Endothelial cell of umbilical vein (primary cell): ENCODE results near the gene ADAMTS17. TPM values are rescaled to one million over a fixed set of nuclear protein-coding genes. Genes with fewer than 3 reads are reported as not detected.

Experiments used
- BruUV-seq: library from RNA; stranded (reverse); fragments of 400-500 nt; replicated peaks from 2 replicates; lab custom pipeline; 2021; lab: Mats Ljungman, UMichigan
- CTCF ChIA-PET: fragments of 300-600, 350-600 bp; sonication (Branson Sonifier 250); formaldehyde crosslinking; loops from one replicate; lab custom pipeline; 2021; ENCODE audit warnings: antibody characterized with exemption, inconsistent platforms; lab: Charles Lee
- POLR2A ChIA-PET: fragments of 300-600, 350-600 bp; sonication (Branson Sonifier 250); formaldehyde crosslinking; loops from one replicate; lab custom pipeline; 2021; ENCODE audit warnings: antibody characterized with exemption, inconsistent platforms; lab: Charles Lee
- DNase-seq: peaks from one replicate; pipeline ENCODE4 v3.0.0-alpha.2; 2011; ENCODE audit warnings: low read depth, low spot score
- FAIRE-seq: peaks from 2 replicates; lab custom pipeline; 2011; peaks lifted over from hg19 to GRCh38; lab: Jason Lieb, UNC
- H2AFZ ChIP-seq: 2 replicates; pipeline ENCODE4 v1.6.0; 2012; ENCODE audit warnings: low read depth, low read length, control low read depth, inconsistent platforms
- H3K27ac ChIP-seq: 2 replicates; pipeline ENCODE4 v1.5.1; 2011; ENCODE audit warnings: low read depth, mild to moderate bottlenecking, control low read depth, low read length, moderate library complexity; ENCODE audit not compliant: insufficient read depth
- H3K27me3 ChIP-seq, 2 experiments: 2 replicates each; pipeline versions ENCODE4 v1.6.0 to v1.6.1; 2011; ENCODE audit warnings: low read length in 2 of 2, mixed read lengths in 1 of 2; ENCODE audit not compliant: control insufficient read depth in 2 of 2, insufficient read depth in 2 of 2
- H3K36me3 ChIP-seq, 2 experiments: 2 replicates in 1 of 2; 3 replicates in 1 of 2; pipeline ENCODE4 v1.5.1; 2011; ENCODE audit warnings: low read length in 2 of 2, mild to moderate bottlenecking in 1 of 2, moderate library complexity in 1 of 2; ENCODE audit not compliant: control insufficient read depth in 2 of 2, insufficient read depth in 2 of 2; ENCODE audit errors: extremely low read depth in 1 of 2
- H3K4me1 ChIP-seq: 3 replicates; pipeline ENCODE4 v1.5.1; 2011; ENCODE audit warnings: mild to moderate bottlenecking, low read length; ENCODE audit not compliant: control insufficient read depth, insufficient read depth; ENCODE audit errors: extremely low read depth
- H3K4me2 ChIP-seq: 2 replicates; pipeline ENCODE4 v1.6.1; 2011; ENCODE audit warnings: low read length, control low read depth, mixed read lengths; ENCODE audit not compliant: insufficient read depth
- H3K4me3 ChIP-seq, 3 experiments: fragments of 200-600 bp in 1 of 3; sonication (generic), shearing (Covaris generic) in 1 of 3; replicated peaks in 1 of 3; 2 replicates each; pipeline ENCODE4 v1.5.1; 2011 to 2016; ENCODE audit warnings: control low read depth in 3 of 3, low read length in 3 of 3, mild to moderate bottlenecking in 2 of 3, inconsistent platforms in 1 of 3, low read depth in 1 of 3, moderate library complexity in 1 of 3; ENCODE audit not compliant: insufficient read depth in 1 of 3
- H3K79me2 ChIP-seq: 2 replicates; pipeline ENCODE4 v1.6.0; 2012; ENCODE audit warnings: low read length, inconsistent platforms; ENCODE audit not compliant: control insufficient read depth, insufficient read depth
- H3K9ac ChIP-seq: replicated peaks from 2 replicates; pipeline ENCODE3; 2011; ENCODE audit warnings: low read length, control low read depth; ENCODE audit not compliant: insufficient read depth; ENCODE audit errors: extremely low read depth
- H3K9me1 ChIP-seq: replicated peaks from 3 replicates; pipeline ENCODE4 v1.6.0; 2011; ENCODE audit warnings: mild to moderate bottlenecking, low read length; ENCODE audit not compliant: control insufficient read depth, insufficient read depth; ENCODE audit errors: extremely low read depth
- H3K9me3 ChIP-seq: replicated peaks from 2 replicates; pipeline ENCODE4 v1.5.1; 2012; ENCODE audit warnings: low read length, inconsistent platforms; ENCODE audit not compliant: control insufficient read depth, insufficient read depth
- H4K20me1 ChIP-seq: replicated peaks from 2 replicates; pipeline ENCODE3; 2011; ENCODE audit warnings: mild to moderate bottlenecking, low read length; ENCODE audit not compliant: control insufficient read depth, insufficient read depth; ENCODE audit errors: extremely low read depth
- EZH2 ChIP-seq: IDR thresholded peaks from 2 replicates; pipeline ENCODE4 v1.6.1; 2012; ENCODE audit warnings: borderline replicate concordance, low read depth, mild to moderate bottlenecking, moderate library complexity, low read length, inconsistent platforms; ENCODE audit not compliant: severe bottlenecking
- FOS ChIP-seq: IDR thresholded peaks from 2 replicates; pipeline ENCODE4 v1.6.1; 2011; ENCODE audit warnings: mild to moderate bottlenecking, low read length, moderate library complexity, borderline replicate concordance; ENCODE audit not compliant: insufficient read depth
- GATA2 ChIP-seq: IDR thresholded peaks from 2 replicates; pipeline ENCODE4 v1.7.0; 2011; ENCODE audit warnings: low read depth, mild to moderate bottlenecking, moderate library complexity, mixed read lengths, low read length; ENCODE audit not compliant: insufficient read length, insufficient read depth
- JUN ChIP-seq: IDR thresholded peaks from 2 replicates; pipeline ENCODE4 v1.6.1; 2011; ENCODE audit warnings: borderline replicate concordance, low read depth; ENCODE audit not compliant: insufficient read length, insufficient read depth
- MAX ChIP-seq: IDR thresholded peaks from 2 replicates; pipeline ENCODE4 v1.6.1; 2011; ENCODE audit not compliant: insufficient read depth, insufficient read length
- MYC ChIP-seq: IDR thresholded peaks from one replicate; pipeline ENCODE4 v1.6.1; 2011; ENCODE audit warnings: mild to moderate bottlenecking, low read depth, low read length
- POLR2A ChIP-seq: IDR thresholded peaks from 2 replicates; pipeline ENCODE4 v1.6.1; 2012; ENCODE audit warnings: low read depth, mild to moderate bottlenecking, control low read depth, low read length
- POLR2AphosphoS5 ChIP-seq: IDR thresholded peaks from 2 replicates; pipeline ENCODE4 v1.6.1; 2012; ENCODE audit warnings: low read depth, mild to moderate bottlenecking, control low read depth, low read length, moderate library complexity; ENCODE audit not compliant: insufficient read depth
- dilution Hi-C: fragments of 300-500 bp; cut with MboI; formaldehyde crosslinking; loops from one replicate; pipeline ENCODE4 v1.15.0; 2019; ENCODE audit warnings: low sequenced_read_pairs; ENCODE audit not compliant: extremely low pct_ligation_motif_present
- intact Hi-C: fragments of 100-400 bp; cut with micrococcal nuclease; formaldehyde crosslinking; loops from one replicate; pipeline ENCODE4 v1.10.0; 2022
- polyA plus RNA-seq, 4 experiments: library from polyadenylated mRNA; depleted of rRNA in 3 of 4; stranded (reverse) in 3 of 4; unstranded in 1 of 4; fragments of >200 nt; gene quantifications; 2 replicates each; pipeline versions ENCODE4 v1.2.1 to v1.2.3, GENCODE V29; 2011 to 2012; ENCODE audit warnings: missing spikeins in 1 of 4
- total RNA-seq: library from RNA; stranded (reverse); gene quantifications from 2 replicates; pipeline ENCODE4 v1.2.3, GENCODE V29; 2021
- TF ChIP-seq, protein P1 (sequence below), 2 donors: IDR thresholded peaks; 1 replicate in 1 of 2; 2 replicates in 1 of 2; pipeline ENCODE4 v1.5.1; 2011; ENCODE audit warnings: low read length in 2 of 2, mild to moderate bottlenecking in 2 of 2, moderate library complexity in 2 of 2, control low read depth in 1 of 2, inconsistent platforms in 1 of 2, low read depth in 1 of 2; ENCODE audit not compliant: insufficient read depth in 1 of 2; ENCODE audit errors: extremely low read depth in 1 of 2

Gene ADAMTS17
- total and polyA plus RNA-seq, 2 donors (not counting 3 experiments of a cell fraction or from before 2014, with no cell fraction given) = 0.12 TPM; not detected in 1

DNA sequence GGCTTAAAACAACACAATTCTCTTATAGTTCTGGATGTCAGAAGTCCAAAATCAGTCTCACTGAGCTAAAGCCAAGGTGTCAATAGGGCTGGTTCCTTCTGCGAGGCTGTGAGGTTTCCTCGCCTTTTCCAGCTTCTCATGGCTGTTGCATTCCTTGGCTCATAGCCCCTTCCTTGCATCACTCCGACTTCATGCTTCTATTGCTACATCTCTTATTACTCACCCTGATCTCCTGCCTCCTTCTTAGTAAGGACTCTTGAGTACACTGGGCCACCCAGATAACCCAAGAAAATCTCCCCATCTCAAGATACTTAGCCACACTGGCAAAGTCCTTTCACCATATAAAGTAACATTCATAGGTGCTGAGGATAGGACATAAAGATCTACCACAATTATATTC, 193.9 kb downstream of the ADAMTS17 start:
- Histone ChIP-seq H3K36me3 (no peaks in the 10 kb centered on the region), H3K27ac (no peak overlapping the region), H3K27me3 (no peaks in the 10 kb centered on the region), H3K4me2 (no peak overlapping the region), H2AFZ (no peak overlapping the region), H3K9ac (no peak overlapping the region), H4K20me1 (no peaks in the 10 kb centered on the region), H3K4me3 (no peak overlapping the region), H3K9me3 (peaks cover 3% of the 10 kb centered on the region), H3K79me2 (no peaks in the 10 kb centered on the region), H3K9me1 (no peaks in the 10 kb centered on the region), H3K4me1 (no peaks in the 10 kb centered on the region)
- ChIA-PET POLR2A (no interaction called here), CTCF (no interaction called here)
- no TSS peak for BruUV-seq
- dilution Hi-C loops (no loop called here), intact Hi-C loops (no loop called here)
- FAIRE-seq (no peak), DNase-seq (no peak)
- no peak for TF ChIP-seq JUN
- TF ChIP-seq POLR2AphosphoS5 = no peak
- TF ChIP-seq MYC = no peak
- TF ChIP-seq FOS = no peak
- no peak for TF ChIP-seq POLR2A
- no peak for TF ChIP-seq EZH2
- no peak for TF ChIP-seq GATA2
- TF ChIP-seq, protein P1, sequence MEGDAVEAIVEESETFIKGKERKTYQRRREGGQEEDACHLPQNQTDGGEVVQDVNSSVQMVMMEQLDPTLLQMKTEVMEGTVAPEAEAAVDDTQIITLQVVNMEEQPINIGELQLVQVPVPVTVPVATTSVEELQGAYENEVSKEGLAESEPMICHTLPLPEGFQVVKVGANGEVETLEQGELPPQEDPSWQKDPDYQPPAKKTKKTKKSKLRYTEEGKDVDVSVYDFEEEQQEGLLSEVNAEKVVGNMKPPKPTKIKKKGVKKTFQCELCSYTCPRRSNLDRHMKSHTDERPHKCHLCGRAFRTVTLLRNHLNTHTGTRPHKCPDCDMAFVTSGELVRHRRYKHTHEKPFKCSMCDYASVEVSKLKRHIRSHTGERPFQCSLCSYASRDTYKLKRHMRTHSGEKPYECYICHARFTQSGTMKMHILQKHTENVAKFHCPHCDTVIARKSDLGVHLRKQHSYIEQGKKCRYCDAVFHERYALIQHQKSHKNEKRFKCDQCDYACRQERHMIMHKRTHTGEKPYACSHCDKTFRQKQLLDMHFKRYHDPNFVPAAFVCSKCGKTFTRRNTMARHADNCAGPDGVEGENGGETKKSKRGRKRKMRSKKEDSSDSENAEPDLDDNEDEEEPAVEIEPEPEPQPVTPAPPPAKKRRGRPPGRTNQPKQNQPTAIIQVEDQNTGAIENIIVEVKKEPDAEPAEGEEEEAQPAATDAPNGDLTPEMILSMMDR (IDR thresholded peaks at IDR 0.05; ENCODE audit: extremely low read depth in 1 of 2, insufficient read depth in 1 of 2, low read depth in 1 of 2, low read length in 2 of 2) = no peak
- no peak for TF ChIP-seq MAX
